GM19438 (cell line): ENCODE results near the gene UBE2D1.

Source experiments
- ATAC-seq: cut with Tn5 transposase; IDR thresholded peaks from one replicate; pipeline ENCODE4 v1.9.1; 2021; ENCODE audit warnings: low read depth; ENCODE audit not compliant: unreplicated experiment

Gene UBE2D1

DNA sequence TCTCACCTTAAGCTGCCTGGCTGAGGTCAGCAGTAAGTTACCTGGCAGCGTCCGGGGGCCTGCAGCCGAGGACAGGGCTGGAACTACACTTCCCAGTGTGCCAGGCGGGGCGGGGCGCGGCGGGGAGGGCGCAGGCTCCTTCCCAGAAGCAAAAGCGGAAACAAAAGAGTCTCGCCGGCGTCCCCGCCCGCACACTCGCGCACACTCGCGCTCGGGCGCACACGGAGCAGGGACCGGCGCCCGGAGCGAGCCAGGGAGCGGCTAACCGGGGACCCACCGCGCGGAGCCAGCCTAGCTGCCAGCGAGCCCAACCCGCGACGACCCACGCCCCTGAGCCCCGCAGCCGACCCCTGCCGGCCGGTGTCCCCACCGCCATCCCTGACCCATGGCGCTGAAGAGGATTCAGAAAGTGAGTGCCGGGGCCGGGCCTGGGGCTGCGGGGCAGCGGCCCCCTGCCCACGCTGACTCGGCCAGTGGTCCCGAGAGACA lies at the start of gene UBE2D1:
Gene UBE2D1 (plus strand): TSS at position 190 of the 489 bp plus-strand sequence. CDS start 196 bp downstream, at position 386.
- peak; percentile 97 for ATAC-seq

DNA sequence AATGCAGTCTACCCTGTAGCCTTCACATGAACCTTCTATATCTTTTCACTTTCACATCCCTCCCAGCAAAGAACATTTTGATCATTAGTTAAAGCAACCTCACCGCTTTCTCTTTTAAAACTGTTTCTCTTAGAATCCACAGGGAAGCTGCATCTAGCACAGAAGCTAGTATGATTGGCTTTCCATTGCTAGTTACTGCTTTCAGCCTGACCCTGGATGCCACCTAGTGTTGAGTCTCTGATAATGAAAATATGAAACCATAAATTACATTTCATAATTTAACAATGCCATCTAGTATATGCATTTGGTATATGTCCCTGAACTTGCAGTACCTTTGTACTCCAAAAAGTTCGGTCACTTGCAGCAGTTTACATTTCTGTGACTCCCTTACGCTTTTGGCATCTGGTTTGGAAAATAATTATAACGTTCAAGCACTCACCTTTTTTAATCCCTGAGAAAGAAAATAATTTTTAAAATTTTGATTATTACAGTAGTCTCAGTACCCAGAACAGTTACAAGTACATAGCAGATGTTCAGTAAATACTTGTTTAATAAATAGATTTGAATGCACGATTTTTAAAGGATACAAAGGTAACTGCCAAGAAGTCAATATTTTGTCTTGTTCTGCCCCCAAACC lies 43.1 kb upstream of the UBE2D1 start:
- peak; percentile 84 for ATAC-seq

DNA sequence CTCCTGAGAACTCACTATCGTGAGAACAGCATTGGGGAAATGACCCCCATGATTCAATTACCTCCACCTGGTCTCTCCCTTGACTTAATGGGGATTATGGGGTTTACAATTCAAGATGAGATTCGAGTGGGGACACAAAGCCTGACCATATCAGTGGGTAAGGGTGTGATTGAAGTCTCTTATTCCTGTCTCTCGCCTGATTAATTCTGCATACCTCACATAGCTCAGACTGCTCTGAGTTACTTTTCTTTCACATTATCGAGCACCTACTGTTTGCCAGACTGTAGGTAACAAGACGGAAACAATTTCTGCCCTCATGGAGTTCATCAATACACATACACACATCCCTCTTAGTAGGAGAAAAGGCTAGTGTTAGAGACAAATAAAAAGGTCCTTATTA lies 40.8 kb upstream of the UBE2D1 start:
- ATAC-seq: no peak

DNA sequence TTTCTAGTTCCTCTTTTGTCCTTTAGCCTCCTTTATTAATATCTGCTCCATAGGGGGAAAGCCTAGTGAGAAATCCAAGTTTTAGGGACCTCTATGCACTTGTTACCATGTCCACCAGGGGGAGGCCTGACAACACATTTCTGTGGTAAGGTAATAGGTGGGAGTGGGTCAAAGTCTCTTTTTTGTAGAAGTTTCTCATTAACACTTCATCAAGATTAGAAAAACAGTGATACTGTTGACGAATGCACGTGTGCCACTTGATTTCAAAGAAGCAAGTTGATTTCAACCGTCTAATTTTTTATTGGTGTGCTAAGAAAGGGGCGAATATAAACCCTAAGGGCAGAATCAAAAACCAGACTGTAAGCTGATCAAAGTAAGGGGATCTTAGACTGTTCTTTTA lies 35.2 kb upstream of the UBE2D1 start:
- peak; percentile 78 for ATAC-seq

DNA sequence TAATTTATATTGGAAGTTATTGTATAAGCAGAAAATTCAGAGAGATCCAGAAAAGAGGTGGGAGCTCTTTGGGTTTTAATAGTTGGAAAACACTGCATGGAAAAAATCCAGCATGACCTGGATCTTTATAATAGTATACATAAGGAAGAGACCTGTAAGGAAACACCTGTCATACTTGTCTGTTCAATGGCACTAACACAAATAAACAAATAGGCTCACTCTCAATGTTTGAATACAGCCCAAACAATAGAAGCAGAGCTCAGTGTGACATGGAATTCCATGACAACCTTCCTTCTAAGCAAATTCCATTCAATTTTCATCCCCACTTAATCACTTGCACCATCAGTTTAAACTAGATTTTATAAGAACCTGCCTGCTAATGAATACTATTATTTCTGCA lies 34.1 kb upstream of the UBE2D1 start:
- no peak for ATAC-seq

DNA sequence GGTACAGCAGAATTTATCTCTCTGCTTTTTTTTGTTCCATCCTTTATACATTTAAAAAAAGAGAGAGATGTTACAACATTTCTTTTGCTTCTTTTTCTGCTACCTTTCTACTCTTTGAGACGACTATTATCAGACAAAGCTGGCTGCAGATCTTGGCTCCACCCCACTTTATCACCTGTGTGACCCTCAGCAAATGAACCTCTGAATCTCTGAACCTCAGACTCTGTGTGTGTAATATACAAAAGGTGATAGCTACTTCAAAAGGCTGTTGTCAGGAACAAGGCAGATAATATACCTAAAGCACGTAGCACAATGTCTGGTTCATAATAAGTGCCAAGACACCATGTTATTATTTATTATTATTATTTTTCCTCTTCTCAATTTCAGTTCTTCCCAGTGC lies 32.6 kb upstream of the UBE2D1 start:
- no peak for ATAC-seq

DNA sequence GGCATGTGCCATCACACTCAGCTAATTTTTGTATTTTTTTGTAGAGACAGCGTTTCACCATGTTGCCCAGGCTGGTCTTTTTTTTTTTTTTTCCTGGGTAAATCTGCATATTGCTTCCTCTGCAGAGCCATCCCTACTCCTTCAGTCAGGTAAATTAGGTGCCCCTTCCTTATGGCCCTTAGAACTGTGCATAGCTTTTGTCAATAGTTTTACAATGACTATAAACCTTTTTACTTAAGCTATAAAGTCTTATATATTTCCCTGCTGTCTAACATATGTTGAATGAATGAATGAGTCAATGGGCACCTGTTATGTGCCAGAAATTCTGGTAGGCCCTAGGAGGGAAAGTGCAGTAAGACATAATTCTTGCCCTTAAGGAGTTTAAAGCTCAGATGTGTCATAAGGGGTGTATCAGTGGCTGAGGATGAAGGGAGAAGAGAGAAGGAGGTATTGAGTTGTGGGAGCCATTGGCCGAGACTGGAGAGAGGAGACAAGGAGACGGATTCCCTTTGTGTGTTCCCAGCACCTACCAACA lies 30.6 kb upstream of the UBE2D1 start:
- ATAC-seq: no peak

DNA sequence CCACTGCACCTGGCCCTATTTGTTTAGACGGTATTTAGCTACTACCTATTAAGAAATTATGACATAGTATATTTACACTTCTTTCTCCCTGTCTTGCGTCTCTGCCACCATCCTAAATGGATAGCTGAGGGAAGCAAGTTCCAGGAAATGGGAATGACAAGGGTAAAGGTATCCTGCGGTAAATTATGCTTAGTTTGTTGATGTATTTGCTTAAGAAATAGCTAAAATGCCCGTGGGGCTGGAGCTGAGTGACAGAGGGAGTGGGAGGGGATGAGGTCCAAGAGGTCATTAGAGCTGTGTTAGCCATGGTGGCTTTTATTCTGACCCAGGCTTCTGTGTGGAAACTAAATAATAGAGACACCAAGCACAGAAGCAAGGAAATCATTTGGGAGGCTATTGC lies 29.0 kb upstream of the UBE2D1 start:
- ATAC-seq: no peak

DNA sequence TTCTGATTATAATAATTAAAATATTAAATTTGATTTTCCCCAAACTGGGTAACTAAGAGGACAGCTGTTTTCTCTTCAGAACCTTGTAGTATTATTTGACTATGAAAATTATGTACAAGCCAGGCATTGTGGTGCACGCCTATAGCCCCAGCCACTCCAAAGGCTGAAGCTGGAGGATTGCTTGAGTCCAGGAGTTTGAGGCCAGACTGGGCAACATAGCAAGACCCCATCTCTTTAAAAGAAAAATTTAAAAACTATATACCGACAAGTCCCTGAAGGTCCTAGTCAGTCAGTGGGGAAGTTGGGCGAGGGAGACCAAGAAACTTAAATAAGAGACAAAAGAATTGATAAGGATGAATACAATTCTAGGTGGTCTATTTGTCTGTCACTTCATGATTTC lies 27.1 kb upstream of the UBE2D1 start:
- no peak for ATAC-seq

DNA sequence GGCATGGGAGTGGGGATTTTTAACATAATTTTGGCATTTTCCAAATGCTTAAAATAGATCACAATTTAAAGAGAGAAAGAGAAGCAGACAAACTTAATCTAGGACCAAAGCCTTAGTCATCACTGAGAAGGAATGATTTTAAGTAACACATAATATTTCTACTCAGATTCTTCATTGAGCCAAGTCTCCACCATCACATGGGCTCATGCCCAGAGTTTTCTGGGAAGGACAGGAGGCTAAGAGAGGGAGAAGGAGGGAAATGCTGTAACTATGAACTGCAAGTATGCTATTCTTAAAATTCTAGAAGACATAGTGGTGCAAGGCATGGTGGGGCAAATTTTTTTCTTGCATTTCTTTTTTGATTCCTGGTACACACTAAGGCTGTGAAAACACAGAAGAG lies 23.8 kb upstream of the UBE2D1 start:
- ATAC-seq: no peak

DNA sequence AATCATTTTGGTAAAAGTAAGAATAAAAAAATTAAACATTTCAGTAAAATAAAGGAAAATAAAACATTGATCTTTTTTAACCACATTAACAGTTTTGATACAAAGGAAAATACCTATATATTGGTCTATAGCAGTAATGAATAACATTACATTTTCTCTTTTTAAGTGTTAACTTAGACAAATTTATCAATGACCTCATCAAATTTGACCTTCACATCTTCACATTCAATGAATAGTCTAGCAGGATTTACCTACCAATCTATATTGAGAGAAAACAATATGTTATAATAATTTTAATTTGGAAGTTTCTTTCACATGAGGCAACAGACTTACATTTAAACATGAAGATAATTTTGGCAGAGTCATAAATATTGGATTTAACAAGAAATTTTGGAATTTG lies 17.9 kb upstream of the UBE2D1 start:
- ATAC-seq: no peak

DNA sequence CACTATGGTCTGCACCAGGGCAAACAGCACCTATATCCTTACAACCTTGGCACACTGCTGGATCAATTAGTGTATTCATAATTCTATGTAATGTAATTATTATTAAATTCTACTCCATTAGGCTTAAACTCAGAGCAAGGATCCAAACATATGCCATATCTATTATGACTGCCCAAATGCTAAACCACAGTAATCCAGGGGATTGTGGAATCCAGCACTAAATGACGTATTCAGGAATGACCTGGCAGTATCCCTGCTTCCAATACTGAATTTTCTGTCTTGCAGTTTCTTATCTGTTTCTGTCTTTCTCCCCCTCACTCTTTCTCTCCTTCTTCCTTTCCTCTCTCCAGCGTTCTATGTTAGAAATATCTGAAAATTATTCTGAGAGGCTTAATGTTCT lies 16.5 kb upstream of the UBE2D1 start:
- ATAC-seq: no peak

DNA sequence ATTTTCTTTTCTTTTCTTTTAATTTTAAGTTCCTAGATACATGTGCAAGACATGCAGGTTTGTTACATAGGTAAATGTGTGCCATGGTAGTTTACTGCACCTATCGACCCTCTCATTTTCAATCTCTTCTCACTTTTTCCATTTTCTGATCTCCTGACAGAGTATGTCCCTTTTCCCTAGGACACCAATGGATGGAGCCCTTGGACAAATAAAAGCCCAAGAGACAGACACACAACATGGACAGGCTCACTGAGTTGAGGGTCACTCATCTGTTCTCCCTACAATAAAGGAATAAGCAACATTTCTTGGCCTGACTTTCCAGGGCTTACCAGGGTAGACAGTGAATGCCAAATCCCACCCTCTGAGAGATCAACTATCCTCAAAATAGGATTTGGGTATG lies 15.2 kb upstream of the UBE2D1 start:
- no peak for ATAC-seq

DNA sequence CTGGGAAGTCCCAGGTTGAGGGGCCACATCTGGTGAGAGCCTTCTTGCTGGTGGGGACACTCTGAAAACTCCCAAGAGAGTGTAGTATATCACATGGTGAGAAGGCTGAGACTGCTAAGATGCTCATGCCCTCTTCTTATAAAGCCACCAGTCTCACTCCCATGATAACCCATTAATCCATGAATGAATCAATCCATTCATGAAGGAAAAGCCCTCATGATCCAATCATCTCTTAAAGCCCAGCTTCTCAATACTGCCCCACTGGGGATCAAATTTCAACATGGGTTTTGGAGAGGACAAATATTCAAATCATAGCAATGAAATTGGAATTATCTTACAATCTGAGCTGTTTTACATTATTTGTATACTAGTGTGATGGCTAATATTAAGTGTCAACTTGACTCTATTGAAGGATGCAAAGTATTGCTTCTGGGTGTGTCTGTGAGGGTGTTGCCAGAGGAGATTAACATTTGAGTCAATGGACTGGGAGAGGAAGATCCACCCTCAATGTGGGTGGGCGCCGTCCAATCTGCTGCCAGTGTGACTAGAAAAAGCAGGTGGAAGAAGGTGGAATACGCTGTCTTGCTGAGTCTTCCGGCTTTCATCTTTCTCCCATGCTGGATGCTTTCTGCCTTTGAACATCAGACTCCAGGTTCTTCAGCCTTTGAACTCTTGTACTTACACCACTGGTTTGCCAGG lies 14.3 kb upstream of the UBE2D1 start:
- ATAC-seq: no peak

DNA sequence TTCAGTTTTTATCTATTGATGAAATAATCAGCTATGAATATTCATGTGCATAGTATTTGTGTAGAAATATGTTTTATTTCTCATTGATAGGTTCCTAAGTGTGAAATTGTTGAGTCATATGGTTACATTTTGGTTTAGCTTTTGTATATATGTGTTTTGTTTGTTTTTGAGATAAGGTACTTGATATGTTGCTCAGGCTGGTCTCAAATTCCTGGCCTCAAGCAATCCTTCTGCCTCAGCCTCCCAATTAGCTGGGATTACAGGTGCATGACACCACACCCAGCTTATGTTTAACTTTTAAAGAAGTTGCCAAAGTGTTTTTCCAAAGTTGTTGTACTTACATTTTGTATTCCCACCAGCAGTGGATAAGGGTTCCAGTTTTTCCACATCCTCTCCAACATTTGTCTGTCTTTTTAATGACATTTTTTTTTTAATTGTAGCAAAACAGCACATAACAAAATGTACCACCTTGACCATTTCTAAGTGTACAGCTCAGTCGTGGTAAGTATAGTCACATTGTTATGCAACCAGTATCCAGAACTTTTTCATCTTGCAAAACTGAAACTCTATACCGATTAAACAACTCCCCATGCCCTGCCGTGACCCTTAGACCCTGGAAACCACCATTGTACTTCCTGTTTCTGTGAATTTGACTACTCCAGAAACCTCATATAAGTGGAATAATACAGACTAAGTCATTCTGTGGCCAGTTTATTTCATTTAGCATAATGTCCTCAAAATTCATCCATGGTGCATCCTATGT lies 12.6 kb upstream of the UBE2D1 start:
- peak; percentile 66 for ATAC-seq

DNA sequence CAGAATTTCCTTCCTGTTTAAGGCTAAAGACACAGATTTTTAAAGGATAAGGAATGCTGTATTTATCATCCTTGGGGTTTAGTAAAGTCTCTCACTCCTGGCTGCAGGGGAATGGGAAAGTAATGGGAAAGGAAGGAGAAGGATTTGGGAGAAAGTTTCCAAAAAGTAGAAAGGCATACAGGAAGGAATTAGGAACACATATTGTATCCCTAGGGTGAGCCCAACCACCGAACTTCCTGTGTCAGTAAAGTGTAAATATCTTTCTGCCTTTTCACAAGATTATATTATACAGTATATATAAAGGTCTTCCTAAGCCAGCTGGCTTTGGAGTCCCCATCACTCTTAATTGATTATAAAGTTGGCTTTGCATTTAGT lies 12.0 kb upstream of the UBE2D1 start:
- no peak for ATAC-seq

DNA sequence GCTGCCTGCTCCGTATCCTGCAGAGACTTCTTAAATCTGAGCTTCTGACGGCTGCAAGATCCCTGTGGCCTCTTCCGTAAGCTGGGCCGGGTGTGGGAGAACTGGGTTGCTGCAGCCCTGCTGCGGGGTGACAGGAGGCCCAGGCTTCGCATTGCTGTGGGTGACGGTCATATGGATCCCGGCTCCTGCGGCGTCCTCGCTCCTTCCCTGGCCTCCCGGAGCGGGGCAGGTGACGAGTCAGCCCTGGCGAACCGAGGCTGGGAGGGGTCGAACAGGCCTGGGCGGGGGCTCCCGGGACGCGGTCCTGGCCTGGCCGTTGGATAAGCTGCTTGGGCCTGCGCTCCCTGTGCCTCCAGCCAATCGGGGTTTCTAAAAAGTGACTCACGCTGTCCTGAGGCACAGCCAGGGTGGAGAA lies 7.8 kb upstream of the UBE2D1 start:
- ATAC-seq: no peak

DNA sequence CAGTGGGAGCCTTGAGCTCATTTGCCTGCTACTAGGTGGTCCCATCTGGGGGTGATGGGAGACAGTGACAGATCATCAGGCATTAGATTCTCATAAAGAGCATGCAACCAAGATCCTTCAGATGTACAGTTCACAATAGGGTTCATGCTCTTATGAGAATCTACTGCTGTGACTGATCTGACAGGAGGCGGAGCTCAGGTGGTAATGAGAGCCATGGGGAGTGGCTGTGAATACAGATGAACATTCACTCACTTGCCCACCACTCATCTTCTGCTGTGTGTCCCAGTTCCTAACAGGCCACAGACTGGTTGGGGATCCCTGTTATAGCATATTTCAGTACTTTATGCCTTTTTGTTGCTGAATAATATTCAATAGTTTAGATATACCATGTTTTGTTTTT lies 6.6 kb upstream of the UBE2D1 start:
- no peak for ATAC-seq

DNA sequence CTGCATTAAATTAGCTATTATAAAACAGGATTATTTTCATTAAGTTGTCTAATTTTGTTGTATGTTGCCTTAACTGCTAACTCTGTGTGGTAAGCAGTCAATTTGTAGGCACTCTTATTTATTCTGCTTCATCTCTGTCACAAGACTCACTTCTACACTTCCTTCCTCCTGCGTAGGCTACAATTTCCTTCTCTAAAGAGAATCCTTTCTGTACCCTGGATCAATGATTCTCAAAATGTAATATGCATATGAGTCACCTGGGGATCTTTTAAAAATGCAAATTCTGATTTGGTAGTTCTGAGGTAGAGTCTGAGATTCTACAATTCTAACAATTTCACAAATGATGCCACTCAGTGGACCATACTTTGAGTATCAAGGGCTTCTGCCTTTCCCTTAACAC lies 4.4 kb upstream of the UBE2D1 start:
- no peak for ATAC-seq

DNA sequence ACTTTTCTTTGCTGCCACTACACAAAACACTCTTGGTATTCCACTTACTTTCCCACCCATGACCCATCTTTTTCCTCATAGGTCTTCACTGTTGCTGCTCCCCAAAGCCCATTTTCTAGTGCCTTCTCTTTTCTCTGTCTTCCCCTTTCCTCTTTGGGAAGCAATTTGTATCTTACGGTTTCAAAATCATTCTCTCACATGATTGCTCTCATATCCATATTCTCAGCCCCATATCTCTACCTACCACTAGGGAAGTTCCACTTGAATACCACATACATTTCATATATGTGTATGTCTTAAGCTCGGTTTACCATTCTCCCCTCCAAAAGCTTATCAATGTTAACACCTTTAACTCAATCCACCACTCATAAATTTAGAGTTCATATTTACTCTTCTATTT lies 3.2 kb upstream of the UBE2D1 start:
- no peak for ATAC-seq

DNA sequence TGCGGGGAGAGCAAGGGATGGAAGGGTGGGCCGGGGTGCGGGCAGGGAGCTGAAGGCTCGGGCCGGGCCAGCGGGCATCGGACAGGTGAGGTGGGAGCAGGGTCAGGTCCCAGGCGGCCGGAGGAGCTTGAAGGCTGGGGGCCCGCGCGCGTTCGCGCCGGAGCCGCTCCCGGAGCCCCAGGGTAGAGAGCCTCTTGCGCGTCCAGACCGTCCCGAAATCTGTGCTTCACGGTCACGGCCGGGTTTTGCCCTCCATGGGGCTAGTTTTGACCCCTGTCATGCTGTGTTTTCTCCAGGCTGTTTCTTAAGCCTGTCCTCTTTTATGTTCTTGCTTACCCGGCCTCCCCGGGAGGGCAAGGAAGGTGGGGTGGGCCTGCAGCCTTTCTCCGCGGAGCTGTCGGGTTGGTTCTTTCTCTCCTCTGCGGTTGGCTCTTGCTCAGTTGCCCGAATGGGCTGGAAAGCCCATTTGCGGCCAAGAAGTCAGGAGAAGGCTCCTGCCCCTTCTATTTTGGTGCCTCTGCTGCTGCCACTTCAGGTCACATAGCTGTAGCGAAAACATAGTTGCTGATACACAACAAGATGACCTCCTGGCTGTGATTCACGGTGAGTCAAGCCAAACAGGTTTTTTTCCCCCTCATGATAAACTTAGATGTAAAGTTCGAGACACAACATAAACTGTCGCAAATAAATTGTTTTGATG lies 650 bp downstream of the UBE2D1 start:
- peak; percentile 45 for ATAC-seq
